B cell (primary cell): ENCODE measurements around the gene LRRC8D.

Experiments used
- EZH2 ChIP-seq: IDR thresholded peaks from 2 replicates; pipeline ENCODE4 v1.6.1; 2012; ENCODE audit warnings: borderline replicate concordance, low read depth, mild to moderate bottlenecking, moderate library complexity, low read length; ENCODE audit not compliant: insufficient read depth, poor library complexity, severe bottlenecking
- TF ChIP-seq, protein P1 (sequence below): fragments of 200-600 bp; IDR thresholded peaks from one replicate; pipeline ENCODE4 v1.8.0; 2022; ENCODE audit warnings: antibody characterized with exemption, mild to moderate bottlenecking

DNA sequence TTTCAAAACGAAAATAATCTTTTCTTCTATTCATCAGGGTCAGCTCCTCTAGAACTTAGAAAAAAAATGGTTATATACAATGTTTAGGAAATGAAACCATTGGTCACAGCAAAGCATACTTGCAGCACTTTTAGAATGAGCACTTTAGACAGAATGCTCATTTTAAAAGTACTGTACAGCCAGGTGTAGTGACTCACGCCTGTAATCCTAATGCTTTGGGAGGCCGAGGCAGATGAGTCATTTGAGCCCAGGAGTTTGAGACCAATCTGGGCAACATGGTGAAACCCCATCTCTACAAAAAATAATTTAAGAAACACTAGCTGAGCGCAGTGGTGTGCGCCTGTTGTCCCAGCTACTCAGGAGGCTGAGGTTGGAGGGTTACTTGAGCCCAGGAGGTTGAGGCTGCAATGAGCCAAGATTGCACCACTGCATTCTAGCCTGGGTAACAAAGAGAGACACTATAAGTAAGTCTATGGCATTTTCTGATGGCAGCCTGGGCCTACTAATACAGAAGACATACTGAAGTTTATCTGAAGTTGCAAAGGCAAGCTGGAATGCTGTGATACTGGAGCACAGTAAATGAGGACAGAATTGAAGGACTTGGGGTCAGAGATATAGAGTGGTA lies 125.1 kb downstream of the LRRC8D start:
- TF ChIP-seq, protein P1, sequence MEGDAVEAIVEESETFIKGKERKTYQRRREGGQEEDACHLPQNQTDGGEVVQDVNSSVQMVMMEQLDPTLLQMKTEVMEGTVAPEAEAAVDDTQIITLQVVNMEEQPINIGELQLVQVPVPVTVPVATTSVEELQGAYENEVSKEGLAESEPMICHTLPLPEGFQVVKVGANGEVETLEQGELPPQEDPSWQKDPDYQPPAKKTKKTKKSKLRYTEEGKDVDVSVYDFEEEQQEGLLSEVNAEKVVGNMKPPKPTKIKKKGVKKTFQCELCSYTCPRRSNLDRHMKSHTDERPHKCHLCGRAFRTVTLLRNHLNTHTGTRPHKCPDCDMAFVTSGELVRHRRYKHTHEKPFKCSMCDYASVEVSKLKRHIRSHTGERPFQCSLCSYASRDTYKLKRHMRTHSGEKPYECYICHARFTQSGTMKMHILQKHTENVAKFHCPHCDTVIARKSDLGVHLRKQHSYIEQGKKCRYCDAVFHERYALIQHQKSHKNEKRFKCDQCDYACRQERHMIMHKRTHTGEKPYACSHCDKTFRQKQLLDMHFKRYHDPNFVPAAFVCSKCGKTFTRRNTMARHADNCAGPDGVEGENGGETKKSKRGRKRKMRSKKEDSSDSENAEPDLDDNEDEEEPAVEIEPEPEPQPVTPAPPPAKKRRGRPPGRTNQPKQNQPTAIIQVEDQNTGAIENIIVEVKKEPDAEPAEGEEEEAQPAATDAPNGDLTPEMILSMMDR = no peak
- no peak for TF ChIP-seq EZH2
